Measurements from ENCODE around the gene AKAIN1. TPM values are rescaled to one million over a fixed set of nuclear protein-coding genes. Genes with fewer than 3 reads are reported as not detected.

The AKAIN1 gene
- total and polyA plus RNA-seq, 2 of the 4 experiments (the other 2 are of a cell fraction) = not detected

DNA sequence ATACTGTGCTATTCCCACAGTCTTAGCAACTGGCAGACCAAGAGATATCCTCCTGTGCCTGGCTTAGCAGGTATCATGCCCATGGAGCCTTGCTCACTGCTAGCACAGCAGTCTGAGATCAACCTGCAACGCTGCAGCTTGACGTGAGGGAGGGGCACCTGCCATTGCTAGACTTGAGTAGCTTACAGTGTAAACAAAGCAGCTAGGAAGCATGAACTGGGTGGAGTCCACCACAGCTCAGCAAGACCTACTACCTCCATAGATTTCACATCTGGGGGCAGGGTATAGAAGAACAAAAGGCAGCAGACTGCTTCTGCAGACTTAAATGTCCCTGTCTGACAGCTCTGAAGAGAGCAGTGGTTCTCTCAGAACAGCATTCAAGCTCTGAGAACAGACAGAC is 74.8 kb downstream of the AKAIN1 start:
- in situ Hi-C loops (cut with MboI; ENCODE audit: low sequenced_read_pairs) = no loop called here

More for the DNA sequence above, 74.8 kb downstream of the AKAIN1 start:
- H2BK120ac ChIP-seq (ENCODE audit: low read depth, low read length) = no peak overlapping the region
- H3K27me3 ChIP-seq (ENCODE audit: control insufficient read depth, insufficient read depth, low read length) = no peaks in the 10 kb centered on the region
- H2AK9ac ChIP-seq (replicated peaks; ENCODE audit: low read depth, low read length, poor library complexity) = no peak overlapping the region
- peaks cover 18% of the 10 kb centered on the region for H3K9me3 ChIP-seq (ENCODE audit: control insufficient read depth, insufficient read depth, low read length)
- H2BK20ac ChIP-seq (ENCODE audit: low read depth, low read length) = no peak overlapping the region
- H3K9me1 ChIP-seq (ENCODE audit: insufficient read depth, low read length) = no peaks in the 10 kb centered on the region
- no peak overlapping the region for H4K5ac ChIP-seq (ENCODE audit: low read depth, low read length)
- H3K36me3 ChIP-seq (ENCODE audit: control insufficient read depth, insufficient read depth, low read length) = no peaks in the 10 kb centered on the region
- ChIA-PET CTCF (no interaction called here), POLR2A (ENCODE audit: unreplicated experiment) (no interaction called here)
- H3K79me1 ChIP-seq (ENCODE audit: low read depth in 1 of 2, low read length in 2 of 2) = no peaks in the 10 kb centered on the region
- H3K4me2 ChIP-seq (ENCODE audit: low read depth, low read length) = no peak overlapping the region
- no peaks in the 10 kb centered on the region for H3K4me1 ChIP-seq (ENCODE audit: control insufficient read depth, insufficient read depth, low read length)
- WGBS, 2 experiments (ENCODE audit: extremely low coverage in 2 of 2, insufficient read length in 1 of 2) = no CpG with 5 or more reads among the region's 2 CpGs
- no peak overlapping the region for H4K8ac ChIP-seq (ENCODE audit: low read depth in 2 of 2, low read length in 2 of 2)
- H3K27ac ChIP-seq (ENCODE audit: insufficient read depth, low read length) = no peak overlapping the region
- no peaks in the 10 kb centered on the region for H4K20me1 ChIP-seq (ENCODE audit: insufficient read depth, low read length)
- DNase-seq = no peak
- H3K4ac ChIP-seq (ENCODE audit: low read depth, low read length) = no peak overlapping the region
- H3K56ac ChIP-seq (ENCODE audit: extremely low read depth, insufficient read depth, low read length) = no peak overlapping the region
- dilution Hi-C loops (cut with HindIII; ENCODE audit: low sequenced_read_pairs, unreplicated experiment) (no loop called here), intact Hi-C loops (cut with micrococcal nuclease) (no loop called here)
- H2BK15ac ChIP-seq (ENCODE audit: low read depth, low read length) = no peak overlapping the region
- no peak overlapping the region for H3K23ac ChIP-seq (ENCODE audit: low read depth, low read length)
- no peak overlapping the region for H3K9ac ChIP-seq (ENCODE audit: low read depth, low read length)
- H2BK5ac ChIP-seq (ENCODE audit: low read depth, low read length, poor library complexity, severe bottlenecking) = no peak overlapping the region
- no peak overlapping the region for H3K18ac ChIP-seq (ENCODE audit: low read depth, low read length)
- no peak for ATAC-seq (ENCODE audit: low read depth)
- no peak overlapping the region for H2AFZ ChIP-seq (replicated peaks; ENCODE audit: low read length, poor library complexity)
- TF ChIP-seq, protein P1, sequence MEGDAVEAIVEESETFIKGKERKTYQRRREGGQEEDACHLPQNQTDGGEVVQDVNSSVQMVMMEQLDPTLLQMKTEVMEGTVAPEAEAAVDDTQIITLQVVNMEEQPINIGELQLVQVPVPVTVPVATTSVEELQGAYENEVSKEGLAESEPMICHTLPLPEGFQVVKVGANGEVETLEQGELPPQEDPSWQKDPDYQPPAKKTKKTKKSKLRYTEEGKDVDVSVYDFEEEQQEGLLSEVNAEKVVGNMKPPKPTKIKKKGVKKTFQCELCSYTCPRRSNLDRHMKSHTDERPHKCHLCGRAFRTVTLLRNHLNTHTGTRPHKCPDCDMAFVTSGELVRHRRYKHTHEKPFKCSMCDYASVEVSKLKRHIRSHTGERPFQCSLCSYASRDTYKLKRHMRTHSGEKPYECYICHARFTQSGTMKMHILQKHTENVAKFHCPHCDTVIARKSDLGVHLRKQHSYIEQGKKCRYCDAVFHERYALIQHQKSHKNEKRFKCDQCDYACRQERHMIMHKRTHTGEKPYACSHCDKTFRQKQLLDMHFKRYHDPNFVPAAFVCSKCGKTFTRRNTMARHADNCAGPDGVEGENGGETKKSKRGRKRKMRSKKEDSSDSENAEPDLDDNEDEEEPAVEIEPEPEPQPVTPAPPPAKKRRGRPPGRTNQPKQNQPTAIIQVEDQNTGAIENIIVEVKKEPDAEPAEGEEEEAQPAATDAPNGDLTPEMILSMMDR (conservative IDR thresholded peaks at IDR 0.05; ENCODE audit: low read depth, low read length) = no peak
- TF ChIP-seq RAD21 (IDR thresholded peaks at IDR 0.05; ENCODE audit: low read length) (no peak), CEBPB (IDR thresholded peaks at IDR 0.05; ENCODE audit: low read depth, low read length) (no peak), POLR2A (IDR thresholded peaks at IDR 0.05; ENCODE audit: low read depth, low read length) (no peak), FOS (IDR thresholded peaks at IDR 0.05; ENCODE audit: low read depth, low read length) (no peak), SMC3 (IDR thresholded peaks at IDR 0.05; ENCODE audit: low read depth, low read length) (no peak), CHD1 (IDR thresholded peaks at IDR 0.05; ENCODE audit: low read depth, low read length) (no peak), MXI1 (IDR thresholded peaks at IDR 0.05; ENCODE audit: borderline replicate concordance, low read depth, low read length) (no peak), MAZ (IDR thresholded peaks at IDR 0.05; ENCODE audit: borderline replicate concordance, low read depth, low read length) (no peak), BHLHE40 (IDR thresholded peaks at IDR 0.05; ENCODE audit: low read depth, low read length) (no peak), RCOR1 (IDR thresholded peaks at IDR 0.05; ENCODE audit: insufficient replicate concordance, low read length) (no peak), RFX5 (IDR thresholded peaks at IDR 0.05; ENCODE audit: low read depth, low read length) (no peak), MAFK (IDR thresholded peaks at IDR 0.05; ENCODE audit: low read depth, low read length) (no peak)
- TF ChIP-seq, protein P2, sequence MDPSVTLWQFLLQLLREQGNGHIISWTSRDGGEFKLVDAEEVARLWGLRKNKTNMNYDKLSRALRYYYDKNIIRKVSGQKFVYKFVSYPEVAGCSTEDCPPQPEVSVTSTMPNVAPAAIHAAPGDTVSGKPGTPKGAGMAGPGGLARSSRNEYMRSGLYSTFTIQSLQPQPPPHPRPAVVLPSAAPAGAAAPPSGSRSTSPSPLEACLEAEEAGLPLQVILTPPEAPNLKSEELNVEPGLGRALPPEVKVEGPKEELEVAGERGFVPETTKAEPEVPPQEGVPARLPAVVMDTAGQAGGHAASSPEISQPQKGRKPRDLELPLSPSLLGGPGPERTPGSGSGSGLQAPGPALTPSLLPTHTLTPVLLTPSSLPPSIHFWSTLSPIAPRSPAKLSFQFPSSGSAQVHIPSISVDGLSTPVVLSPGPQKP (IDR thresholded peaks at IDR 0.05; ENCODE audit: borderline replicate concordance, low read depth, low read length) = no peak
- TF ChIP-seq, protein P3, sequence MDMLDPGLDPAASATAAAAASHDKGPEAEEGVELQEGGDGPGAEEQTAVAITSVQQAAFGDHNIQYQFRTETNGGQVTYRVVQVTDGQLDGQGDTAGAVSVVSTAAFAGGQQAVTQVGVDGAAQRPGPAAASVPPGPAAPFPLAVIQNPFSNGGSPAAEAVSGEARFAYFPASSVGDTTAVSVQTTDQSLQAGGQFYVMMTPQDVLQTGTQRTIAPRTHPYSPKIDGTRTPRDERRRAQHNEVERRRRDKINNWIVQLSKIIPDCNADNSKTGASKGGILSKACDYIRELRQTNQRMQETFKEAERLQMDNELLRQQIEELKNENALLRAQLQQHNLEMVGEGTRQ (IDR thresholded peaks at IDR 0.05; ENCODE audit: low read depth, low read length) = no peak
- H2AK5ac ChIP-seq (ENCODE audit: low read depth, low read length) = no peak overlapping the region
- no peak overlapping the region for H3K4me3 ChIP-seq (ENCODE audit: insufficient read depth, low read depth, low read length)
- no TSS peak for BruUV-seq (replicated peaks)
- H3K14ac ChIP-seq (replicated peaks; ENCODE audit: low read depth, low read length) = no peak overlapping the region
- H4K91ac ChIP-seq (ENCODE audit: insufficient read depth, low read depth, low read length) = no peak overlapping the region

All from IMR-90 (cell line).